ENCODE results near the gene PRRX2.

GRCh38 chr9:129736334-129736733 lies 70.9 kb downstream of the PRRX2 start:
- no peak for TF ChIP-seq CTCF (IDR thresholded peaks at IDR 0.05; ENCODE audit: low read length)
- TF ChIP-seq EZH2 (IDR thresholded peaks at IDR 0.05; ENCODE audit: borderline replicate concordance, low read length), result no peak

Measured in OCI-LY1 (cell line).